MM.1S (cell line): ENCODE data around the gene RABL3.

ENCODE experiments used
- DNase-seq: peaks from one replicate; pipeline ENCODE4 v3.0.0-alpha.2; 2015
- H2AFZ ChIP-seq: fragments of 300-600 bp; sonication (generic); 2 replicates; pipeline ENCODE4 v1.6.0; 2016; ENCODE audit warnings: antibody characterized with exemption, low read length
- H3F3A ChIP-seq: fragments of 300-600 bp; sonication (generic); 2 replicates; pipeline ENCODE4 v1.6.1; 2016; ENCODE audit warnings: mild to moderate bottlenecking, antibody characterized with exemption, low read length, moderate library complexity, mixed read lengths; ENCODE audit not compliant: insufficient read depth
- H3K27ac ChIP-seq: fragments of 300-600 bp; sonication (generic); 2 replicates; pipeline ENCODE4 v1.5.1; 2016; ENCODE audit warnings: mild to moderate bottlenecking, low read length
- H3K27me3 ChIP-seq: fragments of 300-600 bp; sonication (generic); replicated peaks from 2 replicates; pipeline ENCODE4 v1.6.0; 2016; ENCODE audit warnings: low read length; ENCODE audit not compliant: insufficient read depth
- H3K36me3 ChIP-seq: fragments of 300-600 bp; sonication (generic); replicated peaks from 2 replicates; pipeline ENCODE4 v1.6.1; 2016; ENCODE audit warnings: mild to moderate bottlenecking, low read length, mixed read lengths; ENCODE audit not compliant: insufficient read depth
- H3K4me1 ChIP-seq: fragments of 300-600 bp; sonication (generic); 2 replicates; pipeline ENCODE4 v1.6.1; 2016; ENCODE audit warnings: low read length, mixed read lengths
- H3K4me2 ChIP-seq: fragments of 300-600 bp; sonication (generic); 2 replicates; pipeline ENCODE4 v1.6.0; 2016; ENCODE audit warnings: low read depth, low read length
- H3K4me3 ChIP-seq: fragments of 300-600 bp; sonication (generic); 2 replicates; pipeline ENCODE4 v1.5.1; 2016; ENCODE audit warnings: low read length, mixed read lengths
- H3K79me2 ChIP-seq: fragments of 300-600 bp; sonication (generic); 2 replicates; pipeline ENCODE4 v1.6.1; 2016; ENCODE audit warnings: mixed run types, low read length, mixed read lengths
- H3K9ac ChIP-seq: fragments of 300-600 bp; sonication (generic); 2 replicates; pipeline ENCODE4 v1.6.1; 2016; ENCODE audit warnings: low read length, mixed read lengths
- H3K9me2 ChIP-seq: fragments of 300-600 bp; sonication (generic); replicated peaks from 2 replicates; pipeline ENCODE4 v1.6.1; 2016; ENCODE audit warnings: mild to moderate bottlenecking, low read length, mixed read lengths; ENCODE audit not compliant: insufficient read depth
- H3K9me3 ChIP-seq: fragments of 300-600 bp; sonication (generic); replicated peaks from 2 replicates; pipeline ENCODE4 v1.6.1; 2016; ENCODE audit warnings: mild to moderate bottlenecking, low read length, mixed read lengths; ENCODE audit not compliant: insufficient read depth
- H4K20me1 ChIP-seq: fragments of 300-600 bp; sonication (generic); 2 replicates; pipeline ENCODE4 v1.6.1; 2016; ENCODE audit warnings: mild to moderate bottlenecking, low read length, moderate library complexity, mixed read lengths; ENCODE audit not compliant: insufficient read depth
- EZH2 ChIP-seq: fragments of 300-600 bp; sonication (generic); optimal IDR thresholded peaks from 2 replicates; pipeline ENCODE3; 2017; ENCODE audit warnings: low read depth, mild to moderate bottlenecking, antibody characterized with exemption, low read length, mixed read lengths
- EZH2phosphoT487 ChIP-seq: fragments of 300-600 bp; sonication (generic); IDR thresholded peaks from 2 replicates; pipeline ENCODE4 v1.6.1; 2018; ENCODE audit warnings: antibody characterized with exemption, low read length
- TF ChIP-seq, protein P1 (sequence below): fragments of 300-600 bp; sonication (generic); IDR thresholded peaks from 2 replicates; pipeline ENCODE4 v1.5.1; 2016; ENCODE audit warnings: antibody characterized with exemption, low read length, mixed read lengths

RABL3 gene

DNA sequence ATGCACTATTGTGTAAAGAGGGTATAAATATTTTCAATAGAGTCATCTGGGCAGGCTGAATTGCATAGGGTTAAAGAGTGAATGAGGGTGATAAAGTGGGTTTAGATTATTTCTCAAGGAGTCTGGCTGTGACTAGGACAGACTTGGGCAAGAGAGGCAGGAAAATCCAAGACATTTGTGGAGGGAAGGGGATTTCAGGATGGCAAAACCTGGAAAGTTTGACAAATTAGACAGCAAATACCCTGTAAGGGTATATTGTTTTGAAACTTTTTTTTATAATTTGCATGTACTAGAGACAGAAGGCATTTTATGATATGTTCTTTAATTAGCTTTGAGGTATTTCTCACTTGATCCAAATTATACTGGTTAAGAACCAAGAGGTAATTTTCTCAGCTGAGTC lies 77.4 kb downstream of the RABL3 start:
- Histone ChIP-seq H3K9me2 (no peaks in the 10 kb centered on the region), H3F3A (no peaks in the 10 kb centered on the region), H3K36me3 (no peaks in the 10 kb centered on the region), H3K4me3 (no peak overlapping the region), H3K79me2 (no peaks in the 10 kb centered on the region), H3K4me2 (no peak overlapping the region), H2AFZ (no peak overlapping the region), H3K9ac (no peak overlapping the region), H3K27me3 (no peaks in the 10 kb centered on the region), H3K4me1 (no peaks in the 10 kb centered on the region), H4K20me1 (no peaks in the 10 kb centered on the region), H3K9me3 (no peaks in the 10 kb centered on the region), H3K27ac (no peak overlapping the region)
- DNase-seq: no peak
- no peak for TF ChIP-seq EZH2
- TF ChIP-seq EZH2phosphoT487: no peak
- TF ChIP-seq, protein P1, sequence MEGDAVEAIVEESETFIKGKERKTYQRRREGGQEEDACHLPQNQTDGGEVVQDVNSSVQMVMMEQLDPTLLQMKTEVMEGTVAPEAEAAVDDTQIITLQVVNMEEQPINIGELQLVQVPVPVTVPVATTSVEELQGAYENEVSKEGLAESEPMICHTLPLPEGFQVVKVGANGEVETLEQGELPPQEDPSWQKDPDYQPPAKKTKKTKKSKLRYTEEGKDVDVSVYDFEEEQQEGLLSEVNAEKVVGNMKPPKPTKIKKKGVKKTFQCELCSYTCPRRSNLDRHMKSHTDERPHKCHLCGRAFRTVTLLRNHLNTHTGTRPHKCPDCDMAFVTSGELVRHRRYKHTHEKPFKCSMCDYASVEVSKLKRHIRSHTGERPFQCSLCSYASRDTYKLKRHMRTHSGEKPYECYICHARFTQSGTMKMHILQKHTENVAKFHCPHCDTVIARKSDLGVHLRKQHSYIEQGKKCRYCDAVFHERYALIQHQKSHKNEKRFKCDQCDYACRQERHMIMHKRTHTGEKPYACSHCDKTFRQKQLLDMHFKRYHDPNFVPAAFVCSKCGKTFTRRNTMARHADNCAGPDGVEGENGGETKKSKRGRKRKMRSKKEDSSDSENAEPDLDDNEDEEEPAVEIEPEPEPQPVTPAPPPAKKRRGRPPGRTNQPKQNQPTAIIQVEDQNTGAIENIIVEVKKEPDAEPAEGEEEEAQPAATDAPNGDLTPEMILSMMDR: no peak

DNA sequence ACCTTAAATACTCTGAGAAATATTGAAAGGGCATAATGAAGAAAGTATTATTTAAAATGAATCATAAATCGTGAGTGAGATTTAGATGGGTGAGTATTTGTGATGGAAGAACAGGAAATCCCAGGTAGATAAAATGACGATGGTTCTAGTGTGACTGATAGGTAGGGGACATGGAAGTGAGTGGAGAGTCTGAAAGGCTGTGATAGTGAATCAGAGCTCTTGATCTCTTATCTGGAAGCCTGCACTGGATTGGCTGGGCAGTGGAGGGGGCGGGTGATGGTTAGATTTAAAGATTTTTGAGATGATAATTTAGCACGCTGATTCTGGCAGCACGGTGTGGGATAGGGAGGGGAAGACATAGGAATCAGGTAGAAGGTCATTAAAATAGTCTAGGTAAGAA lies 80.4 kb downstream of the RABL3 start:
- H3K27ac ChIP-seq: no peak overlapping the region
- no peaks in the 10 kb centered on the region for H3K4me1 ChIP-seq
- H3K4me3 ChIP-seq: no peak overlapping the region
- no peaks in the 10 kb centered on the region for H3F3A ChIP-seq
- H3K36me3 ChIP-seq: no peaks in the 10 kb centered on the region
- no peaks in the 10 kb centered on the region for H3K9me3 ChIP-seq
- DNase-seq: no peak
- no peaks in the 10 kb centered on the region for H4K20me1 ChIP-seq
- no peak overlapping the region for H2AFZ ChIP-seq
- TF ChIP-seq, protein P1: no peak
- TF ChIP-seq EZH2 (no peak), EZH2phosphoT487 (no peak)
- no peaks in the 10 kb centered on the region for H3K79me2 ChIP-seq
- H3K27me3 ChIP-seq: no peaks in the 10 kb centered on the region
- no peak overlapping the region for H3K4me2 ChIP-seq
- H3K9ac ChIP-seq: no peak overlapping the region
- no peaks in the 10 kb centered on the region for H3K9me2 ChIP-seq

DNA sequence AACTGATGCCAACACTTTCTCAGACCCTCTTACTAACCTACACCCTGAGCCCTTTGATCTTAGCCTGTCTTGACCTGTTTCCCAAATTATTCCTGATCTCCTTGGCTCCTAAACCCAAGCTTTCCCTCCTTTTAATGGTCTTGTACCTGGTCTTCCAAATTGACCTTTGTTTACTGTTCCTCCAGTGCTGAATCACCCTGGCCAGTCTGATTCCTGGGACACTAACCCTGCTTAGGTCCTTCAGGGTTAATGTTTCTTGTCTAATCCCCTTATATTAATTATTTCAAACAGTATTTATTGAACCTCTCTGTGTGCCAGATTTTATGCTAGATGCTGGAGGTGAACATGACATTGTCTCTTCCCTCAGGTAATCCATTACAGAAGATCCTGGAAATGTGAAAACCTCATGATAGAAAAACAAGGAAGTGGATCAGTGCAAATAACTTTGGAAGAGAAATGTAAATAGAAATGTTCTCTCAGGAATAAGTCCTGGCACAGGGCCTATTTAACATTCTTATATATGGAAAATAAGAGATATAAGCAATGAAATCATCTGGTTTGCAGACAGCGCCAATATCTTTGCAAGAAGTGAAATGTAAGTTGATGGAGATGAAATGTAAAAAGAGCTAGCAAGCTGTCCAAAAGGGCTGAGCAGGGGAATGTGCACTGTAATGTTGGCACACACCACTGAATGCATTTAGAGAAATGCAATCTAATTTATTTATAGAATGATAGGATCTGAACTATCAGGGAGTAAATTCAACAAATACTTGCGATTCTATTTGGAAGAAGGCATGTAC lies 81.0 kb downstream of the RABL3 start:
- no peak for DNase-seq
- Histone ChIP-seq H3K9me3 (no peaks in the 10 kb centered on the region), H3K4me2 (no peak overlapping the region), H3K27me3 (no peaks in the 10 kb centered on the region), H3K9ac (no peak overlapping the region), H4K20me1 (no peaks in the 10 kb centered on the region), H3K79me2 (no peaks in the 10 kb centered on the region), H3K4me3 (no peak overlapping the region), H3F3A (no peaks in the 10 kb centered on the region), H3K4me1 (no peaks in the 10 kb centered on the region), H3K9me2 (no peaks in the 10 kb centered on the region), H2AFZ (no peak overlapping the region), H3K36me3 (no peaks in the 10 kb centered on the region), H3K27ac (no peak overlapping the region)
- no peak for TF ChIP-seq EZH2
- TF ChIP-seq, protein P1: no peak
- no peak for TF ChIP-seq EZH2phosphoT487
